Mucosa of descending colon (tissue), 3 donors: ENCODE results near the gene ERCC2. TPM values are rescaled to one million over a fixed set of nuclear protein-coding genes. Genes with fewer than 3 reads are reported as not detected.

Source experiments
- ATAC-seq: fragments of 200-7000 bp; cut with Tn5 transposase; one replicate; pipeline ENCODE4 v1.9.1; 2020; ENCODE audit warnings: mild to moderate bottlenecking, moderate library complexity
- DNase-seq, 3 donors: peaks; one replicate each; pipeline ENCODE4 v3.0.0-alpha.2; 2020
- H3K36me3 ChIP-seq: fragments of 200-600 bp; one replicate; pipeline ENCODE4 v1.8.0; 2021; ENCODE audit warnings: low read depth, mild to moderate bottlenecking
- H3K4me1 ChIP-seq: fragments of 200-600 bp; one replicate; pipeline ENCODE4 v1.8.0; 2021; ENCODE audit warnings: low read depth, mild to moderate bottlenecking
- H3K4me3 ChIP-seq: fragments of 200-600 bp; one replicate; pipeline ENCODE4 v1.8.0; 2021; ENCODE audit warnings: mild to moderate bottlenecking
- H3K9me3 ChIP-seq: fragments of 200-600 bp; one replicate; pipeline ENCODE4 v1.8.0; 2021; ENCODE audit warnings: mild to moderate bottlenecking
- intact Hi-C, 2 donors: fragments of 100-400 bp; cut with DNase I in 1 of 2; cut with micrococcal nuclease in 1 of 2; formaldehyde crosslinking; loops; one replicate each; pipeline versions ENCODE4 v1.11.0 to v1.11.1; 2022; cut with DNase I, micrococcal nuclease
- total RNA-seq, 3 donors: library from RNA; stranded (reverse); fragmentation: NEBNext Ultra II Directional in 2 of 3; extraction: Animal tissue kit (Norgen Biotek cat#: 25700) in 2 of 3; gene quantifications; one replicate each; pipeline versions ENCODE4 v1.2.1 to v1.2.4, GENCODE V29; 2021 to 2023
- TF ChIP-seq, protein P1 (sequence below): fragments of 200-600 bp; IDR thresholded peaks from one replicate; pipeline ENCODE4 v1.8.0; 2022; ENCODE audit warnings: antibody characterized with exemption, mild to moderate bottlenecking
- donor health status: DM: no; HTN: no; CAD: no; lungs with moderate emphysema.
- donor health status: DM: no; HTN: no; CAD: no.
- donor health status: DM: no; HTN: yes; CAD: no.

The ERCC2 gene
- total RNA-seq, 3 donors from 2014 or later = 11.2 to 22.9 (median 14.7) TPM

DNA sequence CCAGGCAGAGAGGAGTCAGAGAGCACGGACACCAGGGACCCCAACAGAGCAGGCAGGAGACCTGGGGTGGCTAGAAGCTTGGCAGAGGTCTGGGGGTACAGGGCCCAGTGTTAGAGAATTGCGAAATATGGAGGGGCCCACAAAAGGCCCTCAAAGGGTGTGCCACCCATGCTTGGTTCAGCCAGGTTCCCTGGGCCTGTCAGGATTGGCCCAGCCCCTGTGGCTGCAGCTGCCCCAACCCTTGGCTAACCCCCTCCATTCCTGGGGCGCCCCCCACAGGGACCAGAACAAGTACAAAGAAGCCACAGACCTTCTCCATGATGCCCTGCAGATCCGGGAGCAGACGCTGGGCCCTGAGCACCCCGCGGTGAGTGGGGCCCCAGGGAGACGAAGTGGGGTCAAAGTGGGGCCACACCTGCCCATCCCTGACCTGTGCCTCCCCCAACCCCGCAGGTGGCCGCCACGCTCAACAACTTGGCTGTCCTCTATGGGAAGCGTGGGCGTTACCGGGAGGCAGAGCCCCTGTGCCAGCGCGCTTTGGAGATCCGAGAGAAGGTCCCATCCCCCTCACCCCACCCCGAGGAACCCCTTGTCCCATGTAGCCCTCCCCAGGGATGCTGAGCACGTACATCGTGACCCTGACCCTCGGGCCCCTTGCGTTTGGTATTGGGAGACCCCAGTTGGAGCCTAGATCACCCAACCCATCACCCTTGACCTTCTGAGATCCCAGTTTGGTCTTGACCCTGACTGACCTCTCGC is 21.8 kb downstream of the ERCC2 start:
- TF ChIP-seq, protein P1, sequence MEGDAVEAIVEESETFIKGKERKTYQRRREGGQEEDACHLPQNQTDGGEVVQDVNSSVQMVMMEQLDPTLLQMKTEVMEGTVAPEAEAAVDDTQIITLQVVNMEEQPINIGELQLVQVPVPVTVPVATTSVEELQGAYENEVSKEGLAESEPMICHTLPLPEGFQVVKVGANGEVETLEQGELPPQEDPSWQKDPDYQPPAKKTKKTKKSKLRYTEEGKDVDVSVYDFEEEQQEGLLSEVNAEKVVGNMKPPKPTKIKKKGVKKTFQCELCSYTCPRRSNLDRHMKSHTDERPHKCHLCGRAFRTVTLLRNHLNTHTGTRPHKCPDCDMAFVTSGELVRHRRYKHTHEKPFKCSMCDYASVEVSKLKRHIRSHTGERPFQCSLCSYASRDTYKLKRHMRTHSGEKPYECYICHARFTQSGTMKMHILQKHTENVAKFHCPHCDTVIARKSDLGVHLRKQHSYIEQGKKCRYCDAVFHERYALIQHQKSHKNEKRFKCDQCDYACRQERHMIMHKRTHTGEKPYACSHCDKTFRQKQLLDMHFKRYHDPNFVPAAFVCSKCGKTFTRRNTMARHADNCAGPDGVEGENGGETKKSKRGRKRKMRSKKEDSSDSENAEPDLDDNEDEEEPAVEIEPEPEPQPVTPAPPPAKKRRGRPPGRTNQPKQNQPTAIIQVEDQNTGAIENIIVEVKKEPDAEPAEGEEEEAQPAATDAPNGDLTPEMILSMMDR = no peak
- intact Hi-C loops = no loop called here
- H3K36me3 ChIP-seq = no peaks in the 10 kb centered on the region
- no peak overlapping the region for H3K4me3 ChIP-seq
- DNase-seq (no peak), ATAC-seq (no peak)
- H3K9me3 ChIP-seq = no peaks in the 10 kb centered on the region
- no peaks in the 10 kb centered on the region for H3K4me1 ChIP-seq

DNA sequence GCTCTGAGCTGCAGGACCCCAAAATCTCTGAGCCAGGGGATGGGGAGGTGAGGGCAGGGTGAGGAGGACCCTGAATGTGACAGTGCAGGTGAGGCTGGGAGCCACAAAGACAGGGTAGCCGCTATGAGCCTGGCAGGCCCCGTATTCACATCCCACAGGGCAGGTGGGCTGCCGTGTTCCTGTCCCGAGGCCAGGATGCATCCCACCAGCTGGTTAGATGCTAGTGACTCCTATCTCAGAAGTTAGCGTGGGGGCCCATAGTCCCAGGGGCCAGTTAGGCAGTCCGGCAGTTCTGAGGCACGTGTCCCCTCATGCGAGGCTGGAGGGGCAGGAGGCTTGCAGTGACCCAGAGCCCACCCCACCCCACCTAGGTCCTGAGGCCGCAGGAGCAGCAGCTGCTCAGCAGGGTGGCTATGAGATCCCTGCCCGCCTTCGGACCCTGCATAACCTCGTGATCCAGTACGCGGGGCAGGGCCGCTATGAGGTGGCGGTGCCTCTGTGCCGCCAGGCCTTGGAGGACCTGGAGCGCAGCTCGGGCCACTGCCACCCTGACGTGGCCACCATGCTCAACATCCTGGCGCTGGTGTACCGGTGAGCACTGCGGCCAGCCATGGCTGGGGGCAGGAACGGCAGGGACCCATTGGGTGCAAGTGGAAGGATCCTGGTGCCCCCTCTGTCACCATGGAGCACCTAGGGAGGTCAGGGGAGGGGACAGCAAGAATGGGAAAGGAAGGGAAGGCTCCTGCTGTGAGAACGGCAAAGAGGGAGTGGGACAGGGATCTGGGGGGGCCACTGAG is 22.6 kb downstream of the ERCC2 start:
- no peaks in the 10 kb centered on the region for H3K36me3 ChIP-seq
- no peak for ATAC-seq
- no peak for DNase-seq
- no peaks in the 10 kb centered on the region for H3K9me3 ChIP-seq
- intact Hi-C loops = no loop called here
- no peaks in the 10 kb centered on the region for H3K4me1 ChIP-seq
- H3K4me3 ChIP-seq = no peak overlapping the region
- TF ChIP-seq, protein P1 = no peak

DNA sequence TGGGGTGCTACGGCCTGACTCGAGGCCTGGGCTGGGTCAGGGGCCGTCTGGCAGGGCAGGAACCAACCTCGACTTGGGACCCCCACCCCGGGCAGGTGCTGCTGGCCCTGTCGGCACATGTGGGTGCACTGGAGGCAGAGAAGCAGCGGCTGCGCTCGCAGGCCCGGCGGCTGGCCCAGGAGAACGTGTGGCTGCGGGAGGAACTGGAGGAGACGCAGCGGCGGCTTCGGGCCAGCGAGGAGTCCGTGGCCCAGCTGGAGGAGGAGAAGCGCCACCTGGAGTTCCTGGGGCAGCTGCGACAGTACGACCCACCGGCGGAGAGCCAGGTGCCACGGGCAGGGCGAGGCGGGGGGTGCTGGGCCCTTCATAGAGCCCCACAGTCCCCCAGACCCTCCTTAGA is 23.9 kb downstream of the ERCC2 start:
- ATAC-seq = peak; percentile 9
- Histone ChIP-seq H3K9me3 (no peaks in the 10 kb centered on the region), H3K36me3 (no peaks in the 10 kb centered on the region), H3K4me1 (no peaks in the 10 kb centered on the region), H3K4me3 (no peak overlapping the region)
- TF ChIP-seq, protein P1 = no peak
- intact Hi-C loops = no loop called here
- DNase-seq = no peak

DNA sequence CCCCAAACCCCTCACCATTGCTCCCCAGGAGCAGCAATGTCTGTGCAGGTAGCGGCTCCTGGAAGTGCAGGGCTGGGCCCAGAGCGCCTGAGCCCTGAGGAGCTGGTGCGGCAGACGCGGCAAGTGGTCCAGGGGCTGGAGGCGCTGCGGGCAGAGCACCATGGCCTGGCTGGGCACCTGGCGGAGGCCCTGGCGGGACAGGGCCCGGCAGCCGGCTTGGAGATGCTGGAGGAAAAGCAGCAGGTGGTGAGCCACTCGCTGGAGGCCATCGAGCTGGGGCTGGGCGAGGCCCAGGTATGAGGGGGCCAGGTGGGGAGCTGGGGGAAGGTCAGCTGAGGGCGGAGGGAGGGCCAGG is 24.9 kb downstream of the ERCC2 start:
- H3K4me1 ChIP-seq = peaks cover 4% of the 10 kb centered on the region
- ATAC-seq = no peak
- no peak for DNase-seq
- no peaks in the 10 kb centered on the region for H3K36me3 ChIP-seq
- intact Hi-C loops = no loop called here
- H3K9me3 ChIP-seq = no peaks in the 10 kb centered on the region
- H3K4me3 ChIP-seq = no peak overlapping the region
- TF ChIP-seq, protein P1 = no peak

DNA sequence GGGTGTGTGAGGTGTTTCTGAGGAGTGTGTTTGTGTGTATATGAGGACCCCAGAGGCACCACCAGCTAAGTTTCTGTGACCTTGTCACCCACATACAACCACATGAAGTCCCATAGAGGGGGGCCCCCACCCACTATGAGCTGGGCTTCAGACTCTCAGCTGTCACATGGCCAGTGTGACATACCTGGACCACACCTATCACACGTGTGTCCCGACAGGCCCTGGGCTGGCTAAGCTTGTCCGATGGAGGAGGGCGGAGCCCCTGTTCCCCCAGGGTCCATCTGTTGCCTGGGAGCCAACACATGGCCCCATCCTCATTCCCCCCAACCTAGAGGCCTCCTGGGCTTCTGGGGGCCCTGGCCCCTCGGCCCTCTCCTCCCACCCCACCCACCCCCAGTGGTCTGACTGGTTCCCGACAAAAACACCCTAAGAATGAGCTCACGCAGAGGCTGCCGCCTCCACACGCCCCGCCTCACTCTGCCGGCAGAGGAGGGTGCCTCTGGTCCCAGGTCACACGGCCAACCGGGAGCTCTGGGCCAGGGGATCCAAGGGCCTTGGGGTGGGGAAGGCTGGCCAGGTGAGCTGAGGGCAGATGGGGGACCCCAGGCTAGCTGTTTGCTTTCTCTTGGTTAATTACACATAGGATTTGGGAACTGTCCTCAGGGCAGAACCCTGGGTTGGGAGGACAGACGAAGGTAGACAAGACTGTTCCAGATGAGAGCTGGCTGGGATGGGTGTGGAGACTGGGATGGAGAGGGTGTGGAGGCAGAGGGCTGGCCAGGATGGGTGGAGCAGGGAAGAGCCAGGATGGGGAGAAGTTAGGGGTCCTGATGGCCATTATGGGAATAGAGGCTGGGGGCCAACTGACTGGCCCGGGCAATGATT is 25.5 kb downstream of the ERCC2 start:
- Histone ChIP-seq H3K36me3 (no peaks in the 10 kb centered on the region), H3K9me3 (no peaks in the 10 kb centered on the region), H3K4me3 (no peak overlapping the region), H3K4me1 (peaks cover 7% of the 10 kb centered on the region)
- ATAC-seq (no peak), DNase-seq (no peak)
- intact Hi-C loops = no loop called here
- TF ChIP-seq, protein P1 = no peak
